Measurements from ENCODE around the gene PHRF1.

GRCh38 chr11:576811-577610, 741 bp downstream of the PHRF1 start:
- no peak for TF ChIP-seq CTCF (IDR thresholded peaks at IDR 0.05; ENCODE audit: poor library complexity, severe bottlenecking)
- TF ChIP-seq EZH2 (IDR thresholded peaks at IDR 0.05; ENCODE audit: borderline replicate concordance, insufficient read depth, low read length, poor library complexity, severe bottlenecking), result no peak
- TF ChIP-seq RAD21 (conservative IDR thresholded peaks at IDR 0.05), result no peak
- TF ChIP-seq SMC3 (conservative IDR thresholded peaks at IDR 0.05; ENCODE audit: poor library complexity), result no peak
- TF ChIP-seq POLR2AphosphoS5 (IDR thresholded peaks at IDR 0.05), result no peak
- TF ChIP-seq REST (IDR thresholded peaks at IDR 0.05; ENCODE audit: borderline replicate concordance), result no peak
- no peak for TF ChIP-seq EP300 (conservative IDR thresholded peaks at IDR 0.05; ENCODE audit: poor library complexity, severe bottlenecking)
- TF ChIP-seq TAF1 (IDR thresholded peaks at IDR 0.05; ENCODE audit: low read depth), result no peak
